Measurements from ENCODE around the gene INAFM2. TPM values are rescaled to one million over a fixed set of nuclear protein-coding genes. Genes with fewer than 3 reads are reported as not detected.

Gene INAFM2
- total and polyA plus RNA-seq, 9 of the 15 experiments (the other 6 are each of a cell fraction or from before 2014, with no cell fraction given): 11.8 to 43.1 (median 27.2) TPM

DNA sequence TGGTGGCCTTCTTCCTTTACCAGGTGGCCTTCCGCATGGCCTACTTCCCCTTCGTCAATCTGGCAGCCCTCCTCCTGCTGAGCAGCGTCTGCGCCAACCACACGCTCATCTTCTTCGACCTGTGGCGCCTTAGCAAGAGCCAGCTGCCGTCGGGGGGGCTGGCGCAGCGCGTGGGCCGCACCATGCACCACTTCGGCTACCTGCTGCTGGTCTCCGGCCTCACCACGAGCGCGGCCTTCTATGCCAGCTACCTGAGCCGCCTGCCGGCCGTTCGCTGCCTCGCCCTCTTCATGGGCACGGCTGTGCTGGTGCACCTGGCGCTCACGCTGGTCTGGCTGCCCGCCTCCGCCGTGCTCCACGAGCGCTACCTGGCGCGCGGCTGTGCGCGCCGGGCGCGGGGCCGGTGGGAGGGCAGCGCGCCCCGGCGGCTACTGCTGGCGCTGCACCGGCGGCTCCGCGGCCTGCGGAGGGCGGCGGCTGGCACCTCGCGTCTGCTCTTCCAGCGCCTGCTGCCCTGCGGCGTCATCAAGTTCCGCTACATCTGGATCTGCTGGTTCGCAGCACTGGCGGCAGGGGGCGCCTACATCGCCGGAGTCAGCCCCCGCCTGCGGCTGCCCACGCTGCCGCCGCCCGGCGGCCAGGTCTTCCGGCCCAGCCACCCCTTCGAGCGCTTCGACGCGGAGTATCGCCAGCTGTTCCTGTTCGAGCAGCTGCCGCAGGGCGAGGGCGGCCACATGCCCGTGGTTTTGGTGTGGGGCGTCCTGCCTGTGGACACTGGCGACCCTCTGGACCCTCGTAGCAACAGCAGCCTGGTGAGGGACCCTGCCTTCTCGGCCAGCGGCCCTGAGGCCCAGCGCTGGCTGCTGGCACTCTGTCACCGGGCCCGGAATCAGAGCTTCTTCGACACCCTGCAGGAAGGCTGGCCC is 44.5 kb downstream of the INAFM2 start (continued):
- TF ChIP-seq, protein P1, sequence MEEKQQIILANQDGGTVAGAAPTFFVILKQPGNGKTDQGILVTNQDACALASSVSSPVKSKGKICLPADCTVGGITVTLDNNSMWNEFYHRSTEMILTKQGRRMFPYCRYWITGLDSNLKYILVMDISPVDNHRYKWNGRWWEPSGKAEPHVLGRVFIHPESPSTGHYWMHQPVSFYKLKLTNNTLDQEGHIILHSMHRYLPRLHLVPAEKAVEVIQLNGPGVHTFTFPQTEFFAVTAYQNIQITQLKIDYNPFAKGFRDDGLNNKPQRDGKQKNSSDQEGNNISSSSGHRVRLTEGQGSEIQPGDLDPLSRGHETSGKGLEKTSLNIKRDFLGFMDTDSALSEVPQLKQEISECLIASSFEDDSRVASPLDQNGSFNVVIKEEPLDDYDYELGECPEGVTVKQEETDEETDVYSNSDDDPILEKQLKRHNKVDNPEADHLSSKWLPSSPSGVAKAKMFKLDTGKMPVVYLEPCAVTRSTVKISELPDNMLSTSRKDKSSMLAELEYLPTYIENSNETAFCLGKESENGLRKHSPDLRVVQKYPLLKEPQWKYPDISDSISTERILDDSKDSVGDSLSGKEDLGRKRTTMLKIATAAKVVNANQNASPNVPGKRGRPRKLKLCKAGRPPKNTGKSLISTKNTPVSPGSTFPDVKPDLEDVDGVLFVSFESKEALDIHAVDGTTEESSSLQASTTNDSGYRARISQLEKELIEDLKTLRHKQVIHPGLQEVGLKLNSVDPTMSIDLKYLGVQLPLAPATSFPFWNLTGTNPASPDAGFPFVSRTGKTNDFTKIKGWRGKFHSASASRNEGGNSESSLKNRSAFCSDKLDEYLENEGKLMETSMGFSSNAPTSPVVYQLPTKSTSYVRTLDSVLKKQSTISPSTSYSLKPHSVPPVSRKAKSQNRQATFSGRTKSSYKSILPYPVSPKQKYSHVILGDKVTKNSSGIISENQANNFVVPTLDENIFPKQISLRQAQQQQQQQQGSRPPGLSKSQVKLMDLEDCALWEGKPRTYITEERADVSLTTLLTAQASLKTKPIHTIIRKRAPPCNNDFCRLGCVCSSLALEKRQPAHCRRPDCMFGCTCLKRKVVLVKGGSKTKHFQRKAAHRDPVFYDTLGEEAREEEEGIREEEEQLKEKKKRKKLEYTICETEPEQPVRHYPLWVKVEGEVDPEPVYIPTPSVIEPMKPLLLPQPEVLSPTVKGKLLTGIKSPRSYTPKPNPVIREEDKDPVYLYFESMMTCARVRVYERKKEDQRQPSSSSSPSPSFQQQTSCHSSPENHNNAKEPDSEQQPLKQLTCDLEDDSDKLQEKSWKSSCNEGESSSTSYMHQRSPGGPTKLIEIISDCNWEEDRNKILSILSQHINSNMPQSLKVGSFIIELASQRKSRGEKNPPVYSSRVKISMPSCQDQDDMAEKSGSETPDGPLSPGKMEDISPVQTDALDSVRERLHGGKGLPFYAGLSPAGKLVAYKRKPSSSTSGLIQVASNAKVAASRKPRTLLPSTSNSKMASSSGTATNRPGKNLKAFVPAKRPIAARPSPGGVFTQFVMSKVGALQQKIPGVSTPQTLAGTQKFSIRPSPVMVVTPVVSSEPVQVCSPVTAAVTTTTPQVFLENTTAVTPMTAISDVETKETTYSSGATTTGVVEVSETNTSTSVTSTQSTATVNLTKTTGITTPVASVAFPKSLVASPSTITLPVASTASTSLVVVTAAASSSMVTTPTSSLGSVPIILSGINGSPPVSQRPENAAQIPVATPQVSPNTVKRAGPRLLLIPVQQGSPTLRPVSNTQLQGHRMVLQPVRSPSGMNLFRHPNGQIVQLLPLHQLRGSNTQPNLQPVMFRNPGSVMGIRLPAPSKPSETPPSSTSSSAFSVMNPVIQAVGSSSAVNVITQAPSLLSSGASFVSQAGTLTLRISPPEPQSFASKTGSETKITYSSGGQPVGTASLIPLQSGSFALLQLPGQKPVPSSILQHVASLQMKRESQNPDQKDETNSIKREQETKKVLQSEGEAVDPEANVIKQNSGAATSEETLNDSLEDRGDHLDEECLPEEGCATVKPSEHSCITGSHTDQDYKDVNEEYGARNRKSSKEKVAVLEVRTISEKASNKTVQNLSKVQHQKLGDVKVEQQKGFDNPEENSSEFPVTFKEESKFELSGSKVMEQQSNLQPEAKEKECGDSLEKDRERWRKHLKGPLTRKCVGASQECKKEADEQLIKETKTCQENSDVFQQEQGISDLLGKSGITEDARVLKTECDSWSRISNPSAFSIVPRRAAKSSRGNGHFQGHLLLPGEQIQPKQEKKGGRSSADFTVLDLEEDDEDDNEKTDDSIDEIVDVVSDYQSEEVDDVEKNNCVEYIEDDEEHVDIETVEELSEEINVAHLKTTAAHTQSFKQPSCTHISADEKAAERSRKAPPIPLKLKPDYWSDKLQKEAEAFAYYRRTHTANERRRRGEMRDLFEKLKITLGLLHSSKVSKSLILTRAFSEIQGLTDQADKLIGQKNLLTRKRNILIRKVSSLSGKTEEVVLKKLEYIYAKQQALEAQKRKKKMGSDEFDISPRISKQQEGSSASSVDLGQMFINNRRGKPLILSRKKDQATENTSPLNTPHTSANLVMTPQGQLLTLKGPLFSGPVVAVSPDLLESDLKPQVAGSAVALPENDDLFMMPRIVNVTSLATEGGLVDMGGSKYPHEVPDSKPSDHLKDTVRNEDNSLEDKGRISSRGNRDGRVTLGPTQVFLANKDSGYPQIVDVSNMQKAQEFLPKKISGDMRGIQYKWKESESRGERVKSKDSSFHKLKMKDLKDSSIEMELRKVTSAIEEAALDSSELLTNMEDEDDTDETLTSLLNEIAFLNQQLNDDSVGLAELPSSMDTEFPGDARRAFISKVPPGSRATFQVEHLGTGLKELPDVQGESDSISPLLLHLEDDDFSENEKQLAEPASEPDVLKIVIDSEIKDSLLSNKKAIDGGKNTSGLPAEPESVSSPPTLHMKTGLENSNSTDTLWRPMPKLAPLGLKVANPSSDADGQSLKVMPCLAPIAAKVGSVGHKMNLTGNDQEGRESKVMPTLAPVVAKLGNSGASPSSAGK (IDR thresholded peaks at IDR 0.05): peak; percentile 99
- TF ChIP-seq MCM3 (IDR thresholded peaks at IDR 0.05) (no peak), HIVEP1 (CRISPR knock-in tag; IDR thresholded peaks at IDR 0.05) (no peak), CBFB (CRISPR knock-in tag; IDR thresholded peaks at IDR 0.05) (no peak), ZNF384 (IDR thresholded peaks at IDR 0.05; ENCODE audit: low read depth, low read length) (0 out of 2 replicates have a peak, but pooled peaks have one; percentile 22), NFE2 (IDR thresholded peaks at IDR 0.05; ENCODE audit: low read depth) (no peak), ZNF41 (CRISPR knock-in tag; conservative IDR thresholded peaks at IDR 0.05) (no peak), SMARCA4 (IDR thresholded peaks at IDR 0.05) (no peak), GTF2E2 (tag; IDR thresholded peaks at IDR 0.05) (no peak), DNMT1 (IDR thresholded peaks at IDR 0.05) (no peak), KHSRP (IDR thresholded peaks at IDR 0.05) (no peak), HDAC2 (IDR thresholded peaks at IDR 0.05) (no peak), TARDBP (IDR thresholded peaks at IDR 0.05) (no peak; the same call in 1 of the 2 replicates), CREB1 (IDR thresholded peaks at IDR 0.05) (peak; percentile 88; the same call in 1 of the 2 replicates), CREB1 (CRISPR knock-in tag; IDR thresholded peaks at IDR 0.05) (peak; percentile 86), NR2C1 (IDR thresholded peaks at IDR 0.05) (no peak), NR2C1 (tag; IDR thresholded peaks at IDR 0.05) (no peak)
- TF ChIP-seq, protein P2, sequence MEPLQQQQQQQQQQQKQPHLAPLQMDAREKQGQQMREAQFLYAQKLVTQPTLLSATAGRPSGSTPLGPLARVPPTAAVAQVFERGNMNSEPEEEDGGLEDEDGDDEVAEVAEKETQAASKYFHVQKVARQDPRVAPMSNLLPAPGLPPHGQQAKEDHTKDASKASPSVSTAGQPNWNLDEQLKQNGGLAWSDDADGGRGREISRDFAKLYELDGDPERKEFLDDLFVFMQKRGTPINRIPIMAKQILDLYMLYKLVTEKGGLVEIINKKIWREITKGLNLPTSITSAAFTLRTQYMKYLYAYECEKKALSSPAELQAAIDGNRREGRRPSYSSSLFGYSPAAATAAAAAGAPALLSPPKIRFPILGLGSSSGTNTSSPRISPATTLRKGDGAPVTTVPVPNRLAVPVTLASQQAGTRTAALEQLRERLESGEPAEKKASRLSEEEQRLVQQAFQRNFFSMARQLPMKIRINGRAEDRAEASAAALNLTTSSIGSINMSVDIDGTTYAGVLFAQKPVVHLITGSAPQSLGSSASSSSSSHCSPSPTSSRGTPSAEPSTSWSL (CRISPR knock-in tag; IDR thresholded peaks at IDR 0.05; ENCODE audit: borderline replicate concordance): no peak

Data from K562 (cell line).